ENCODE data around the gene OR1N2.

DNA sequence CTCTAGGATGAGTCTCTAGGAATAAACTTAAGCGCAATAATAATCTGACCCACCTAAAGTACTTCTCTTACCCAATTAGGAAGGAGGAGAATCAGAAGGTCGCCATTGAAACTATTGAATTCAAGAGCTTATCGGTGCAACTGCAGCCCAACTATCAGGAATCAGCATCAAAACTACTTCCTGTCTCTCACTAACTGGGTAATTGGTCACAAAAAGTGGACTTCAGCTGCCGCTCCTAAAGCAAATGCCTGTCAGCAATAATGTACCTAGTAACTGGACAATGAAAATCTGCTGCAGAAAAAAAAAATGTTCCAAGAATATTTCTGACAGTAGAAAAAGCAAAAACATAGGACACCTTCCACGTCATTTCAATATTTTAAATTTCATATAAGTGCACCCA is 27.0 kb downstream of the OR1N2 start:
- TF ChIP-seq POLR2A (IDR thresholded peaks at IDR 0.05) = no peak
- TF ChIP-seq, protein P1, sequence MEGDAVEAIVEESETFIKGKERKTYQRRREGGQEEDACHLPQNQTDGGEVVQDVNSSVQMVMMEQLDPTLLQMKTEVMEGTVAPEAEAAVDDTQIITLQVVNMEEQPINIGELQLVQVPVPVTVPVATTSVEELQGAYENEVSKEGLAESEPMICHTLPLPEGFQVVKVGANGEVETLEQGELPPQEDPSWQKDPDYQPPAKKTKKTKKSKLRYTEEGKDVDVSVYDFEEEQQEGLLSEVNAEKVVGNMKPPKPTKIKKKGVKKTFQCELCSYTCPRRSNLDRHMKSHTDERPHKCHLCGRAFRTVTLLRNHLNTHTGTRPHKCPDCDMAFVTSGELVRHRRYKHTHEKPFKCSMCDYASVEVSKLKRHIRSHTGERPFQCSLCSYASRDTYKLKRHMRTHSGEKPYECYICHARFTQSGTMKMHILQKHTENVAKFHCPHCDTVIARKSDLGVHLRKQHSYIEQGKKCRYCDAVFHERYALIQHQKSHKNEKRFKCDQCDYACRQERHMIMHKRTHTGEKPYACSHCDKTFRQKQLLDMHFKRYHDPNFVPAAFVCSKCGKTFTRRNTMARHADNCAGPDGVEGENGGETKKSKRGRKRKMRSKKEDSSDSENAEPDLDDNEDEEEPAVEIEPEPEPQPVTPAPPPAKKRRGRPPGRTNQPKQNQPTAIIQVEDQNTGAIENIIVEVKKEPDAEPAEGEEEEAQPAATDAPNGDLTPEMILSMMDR (IDR thresholded peaks at IDR 0.05) = no peak

All from transverse colon (tissue), 3 donors.